ENCODE results near the gene APOM.

Gene APOM

GRCh38 chr6:31665501-31666336 is 10.0 kb downstream of the APOM start, which contains the start of gene CSNK2B:
TSS of gene CSNK2B (plus strand) at chr6:31666080. CDS start at chr6:31666832, 752 bp downstream.
- no peak for TF ChIP-seq ZNF274 (IDR thresholded peaks at IDR 0.05; ENCODE audit: low read depth, low read length)
- H3K4me3 ChIP-seq (ENCODE audit: low read length): peak within 1 kb of the TSS; percentile 93

GRCh38 chr6:31666337-31666965 is 10.8 kb downstream of the APOM start:
- no peak for TF ChIP-seq ZNF274 (IDR thresholded peaks at IDR 0.05; ENCODE audit: low read depth, low read length)
- H3K4me3 ChIP-seq (ENCODE audit: low read length): peak overlapping the region; percentile 93

GRCh38 chr6:31669676-31670075 is 14.0 kb downstream of the APOM start, which contains the start of gene LY6G5B:
TSS of gene LY6G5B (plus strand) at chr6:31669976. CDS start at chr6:31670951, 975 bp downstream.
- H3K4me3 ChIP-seq (ENCODE audit: low read length): no peak within 1 kb of the TSS
- no peak for TF ChIP-seq ZNF274 (IDR thresholded peaks at IDR 0.05; ENCODE audit: low read depth, low read length)

GRCh38 chr6:31676322-31676903 is 20.7 kb downstream of the APOM start:
- no peak overlapping the region for H3K4me3 ChIP-seq (ENCODE audit: low read length)
- no peak for TF ChIP-seq ZNF274 (IDR thresholded peaks at IDR 0.05; ENCODE audit: low read depth, low read length)

GRCh38 chr6:31676904-31677303 is 21.2 kb downstream of the APOM start:
- no peak overlapping the region for H3K4me3 ChIP-seq (ENCODE audit: low read length)
- no peak for TF ChIP-seq ZNF274 (IDR thresholded peaks at IDR 0.05; ENCODE audit: low read depth, low read length)

GRCh38 chr6:31677955-31678354 is 22.3 kb downstream of the APOM start:
- no peak for TF ChIP-seq ZNF274 (IDR thresholded peaks at IDR 0.05; ENCODE audit: low read depth, low read length)
- no peak overlapping the region for H3K4me3 ChIP-seq (ENCODE audit: low read length)

GRCh38 chr6:31680226-31681134 is 24.8 kb downstream of the APOM start, which contains the start of gene LY6G5C:
TSS of gene LY6G5C (minus strand) at chr6:31681067. CDS start at chr6:31680373, 694 bp downstream.
- no peak for TF ChIP-seq ZNF274 (IDR thresholded peaks at IDR 0.05; ENCODE audit: low read depth, low read length)
- peak within 1 kb of the TSS; percentile 20; the same call in 1 of the 2 replicates for H3K4me3 ChIP-seq (ENCODE audit: low read length)

GRCh38 chr6:31681135-31681671 is 25.5 kb downstream of the APOM start:
- H3K4me3 ChIP-seq (ENCODE audit: low read length): peak overlapping the region; percentile 20; the same call in 1 of the 2 replicates
- TF ChIP-seq ZNF274 (IDR thresholded peaks at IDR 0.05; ENCODE audit: low read depth, low read length): no peak

GRCh38 chr6:31683591-31683990 is 27.9 kb downstream of the APOM start:
- no peak overlapping the region for H3K4me3 ChIP-seq (ENCODE audit: low read length)

GRCh38 chr6:31686483-31686882 is 30.8 kb downstream of the APOM start:
- H3K4me3 ChIP-seq (ENCODE audit: low read length): no peak overlapping the region
- TF ChIP-seq ZNF274 (IDR thresholded peaks at IDR 0.05; ENCODE audit: low read depth, low read length): no peak

More at GRCh38 chr6:31683591-31683990, 27.9 kb downstream of the APOM start:
- TF ChIP-seq ZNF274 (IDR thresholded peaks at IDR 0.05; ENCODE audit: low read depth, low read length): no peak

GRCh38 chr6:31687321-31687720 is 31.6 kb downstream of the APOM start:
- H3K4me3 ChIP-seq (ENCODE audit: low read length): no peak overlapping the region
- no peak for TF ChIP-seq ZNF274 (IDR thresholded peaks at IDR 0.05; ENCODE audit: low read depth, low read length)

GRCh38 chr6:31687860-31688693 is 32.4 kb downstream of the APOM start:
- no peak for TF ChIP-seq ZNF274 (IDR thresholded peaks at IDR 0.05; ENCODE audit: low read depth, low read length)
- H3K4me3 ChIP-seq (ENCODE audit: low read length): no peak overlapping the region

Data from GM08714 (cell line).